Heart right ventricle (tissue), 16 donors: ENCODE data around the gene STYX. TPM values are rescaled to one million over a fixed set of nuclear protein-coding genes. Genes with fewer than 3 reads are reported as not detected.
A peak's percentile ranks its signal among the peaks of the same experiment; 100 is the strongest.

Source experiments
- ATAC-seq, 8 donors: fragments of 200-7000 bp; cut with Tn5 transposase; one replicate each; pipeline ENCODE4 v1.9.1; 2020; ENCODE audit warnings: mild to moderate bottlenecking in 8 of 8, moderate library complexity in 8 of 8, moderate number of reproducible peaks in 1 of 8
- DNase-seq, 2 donors: peaks; one replicate each; pipeline ENCODE4 v3.0.0-alpha.2; 2020
- H3K27ac ChIP-seq, 10 donors: fragments of 200-600 bp; sonication (generic) in 2 of 10; one replicate each; pipeline versions ENCODE4 v1.5.0 to v1.8.0; 2020 to 2022; ENCODE audit warnings: mild to moderate bottlenecking in 3 of 10
- H3K27me3 ChIP-seq, 7 donors: fragments of 200-600 bp; one replicate each; pipeline ENCODE4 v1.8.0; 2021 to 2022; ENCODE audit warnings: mild to moderate bottlenecking in 2 of 7
- H3K36me3 ChIP-seq, 9 donors: fragments of 200-600 bp; sonication (generic) in 1 of 9; one replicate each; pipeline versions ENCODE4 v1.5.0 to v1.8.0; 2020 to 2022; ENCODE audit warnings: mild to moderate bottlenecking in 2 of 9
- H3K4me1 ChIP-seq, 9 donors: fragments of 200-600 bp; sonication (generic) in 1 of 9; one replicate each; pipeline versions ENCODE4 v1.5.0 to v1.8.0; 2020 to 2022; ENCODE audit warnings: mild to moderate bottlenecking in 4 of 9
- H3K4me3 ChIP-seq, 10 donors: fragments of 200-600 bp; sonication (generic) in 2 of 10; one replicate each; pipeline versions ENCODE4 v1.5.0 to v1.8.0; 2020 to 2022; ENCODE audit warnings: mild to moderate bottlenecking in 7 of 10, moderate library complexity in 2 of 10
- H3K9me3 ChIP-seq, 11 donors: fragments of 200-600 bp in 10 of 11; sonication (generic) in 2 of 11; one replicate each; pipeline versions ENCODE4 v1.5.0 to v1.8.0; 2013 to 2022; ENCODE audit warnings: mild to moderate bottlenecking in 2 of 11, control low read depth in 1 of 11, moderate library complexity in 1 of 11
- CTCF ChIP-seq, 9 donors: fragments of 200-600 bp; sonication (generic) in 2 of 9; IDR thresholded peaks; one replicate each; pipeline versions ENCODE4 v1.5.0 to v1.8.0; 2021 to 2022; ENCODE audit warnings: antibody characterized with exemption in 9 of 9, mild to moderate bottlenecking in 5 of 9, moderate library complexity in 1 of 9
- WGBS, 2 donors: extraction: QIAGEN DNeasy Blood & Tissue Kit; methylation state at CpG; one replicate each; pipeline ENCODE4 v1.1.7; 2013; ENCODE audit warnings: inconsistent platforms in 1 of 2; 5-methylcytosine and 5-hydroxymethylcytosine counted together
- intact Hi-C, 10 donors: fragments of 100-400 bp; cut with DNase I; formaldehyde crosslinking; loops; one replicate each; pipeline versions ENCODE4 v1.11.1 to v1.14.2; 2022
- polyA plus RNA-seq, 2 donors: library from polyadenylated mRNA; stranded (reverse); fragments of 200-250 nt; gene quantifications; one replicate each; pipeline ENCODE4 v1.2.3, GENCODE V29; 2013
- total RNA-seq, 10 donors: library from RNA; stranded (reverse); fragmentation: NEBNext Ultra II Directional in 3 of 10; extraction: Animal tissue kit (Norgen Biotek cat#: 25700) in 3 of 10; gene quantifications; one replicate each; pipeline versions ENCODE4 v1.2.1 to v1.2.4, GENCODE V29; 2021 to 2023
- donor health status: Arrhythmogenic right ventricular cardiomyopathy.
- donor health status: ischemic (EF 13 %, LVEDD 7.1; RV severe dilation, severe dysfunction).
- donor health status: healthy with polysubstance abuse.
- donor health status: DM: no; HTN: yes; CAD: no.
- donor health status: DM: no; HTN: no; CAD: no.
- donor health status: ischemic (EF 25% LVEDD 6.9; RV normal size, moderate dysfunction).
- donor health status: ischemic (EF 25% LVEDD 5.7; RV mildly dilated, moderate dysfunction).
- donor health status: healthy.
- donor health status: DM: yes; HTN: yes; CAD: no.
- donor health status: Ischemic cardiomyopathy.
- donor health status: ischemic (EF 35%, LVEDD 5.7; RV mildly dilated, moderate dysfunction).
- donor health status: nonischemic (EF 11% LVEDD 7.7; RV severe dilation, severe dysfunction).
- donor health status: DM: yes; HTN: yes; CAD: no.
- donor health status: PGD.
- donor health status: ischemic (EF 29% LVEDD 5.4; RV normal size, mild dysfunction).
- donor health status: nonischemic (EF 23%, LVEDD 6.1; RV moderate dilation, normal function).

STYX gene
- total and polyA plus RNA-seq, 12 donors: 3.4 to 15.8 (median 13.7) TPM

- Histone ChIP-seq H3K4me1 (peaks cover 0 to 18% (median 11%) of the 10 kb centered on the region in 9 donors), H3K36me3 (peaks cover 0 to 66% (median 12%) of the 10 kb centered on the region in 9 donors), H3K27me3 (no peaks in the 10 kb centered on the region), H3K27ac (peak overlapping the region in 9 of 10 donors; percentile 27 to 94 (median 86)), H3K9me3 (no peaks in the 10 kb centered on the region), H3K4me3 (peak overlapping the region in 8 of 10 donors; percentile 62 to 95 (median 92))
- intact Hi-C loops: loop anchor here in 1 of 10 donors (1.0 kb wide), 1 partner anchor 22 kb away; the partner anchor contains the start of gene PSMC6
- DNase-seq: no peak
- 3 to 5% methylated on average over 8 of the region's 8 CpGs for WGBS, 2 donors
- no peak for ATAC-seq
- TF ChIP-seq CTCF (IDR thresholded peaks at IDR 0.05): no peak
Measured at GRCh38 chr14:52729585-52729924, 411 bp upstream of the STYX start.

GRCh38 chr14:52730709-52731111 is 744 bp downstream of the STYX start:
- H3K36me3 ChIP-seq: peaks cover 0 to 56% (median 11%) of the 10 kb centered on the region in 9 donors
- intact Hi-C loops: loop anchor here in 2 of 10 donors (10.0 kb wide), 1 partner anchor 54 kb away; no protein-coding TSS in a partner anchor
- H3K27me3 ChIP-seq: no peaks in the 10 kb centered on the region
- no peaks in the 10 kb centered on the region for H3K9me3 ChIP-seq
- ATAC-seq: no peak
- no peak for TF ChIP-seq CTCF (IDR thresholded peaks at IDR 0.05)
- H3K4me1 ChIP-seq: peaks cover 0 to 20% (median 13%) of the 10 kb centered on the region in 9 donors
- no peak for DNase-seq
- peak overlapping the region in 9 of 10 donors; percentile 71 to 94 (median 91) for H3K27ac ChIP-seq
- peak overlapping the region; percentile 62 to 95 (median 92) for H3K4me3 ChIP-seq
- 2 to 3% methylated on average over 11 of the region's 11 CpGs for WGBS, 2 donors

GRCh38 chr14:52733824-52734223 is 3.9 kb downstream of the STYX start:
- Histone ChIP-seq H3K9me3 (no peaks in the 10 kb centered on the region), H3K4me1 (peaks cover 2 to 28% (median 21%) of the 10 kb centered on the region in 9 donors), H3K27me3 (no peaks in the 10 kb centered on the region), H3K36me3 (peaks cover 0 to 25% (median 7%) of the 10 kb centered on the region in 9 donors), H3K27ac (no peak overlapping the region), H3K4me3 (no peak overlapping the region)
- WGBS, 2 donors: 93 to 95% methylated on average over 9 of the region's 9 CpGs
- TF ChIP-seq CTCF (IDR thresholded peaks at IDR 0.05): no peak
- ATAC-seq: no peak
- intact Hi-C loops: loop anchor here in 2 of 10 donors (10.0 kb wide), 1 partner anchor 51 kb away; no protein-coding TSS in a partner anchor
- no peak for DNase-seq

- intact Hi-C loops: loop anchor here in 2 of 10 donors (10.0 kb wide), 1 partner anchor 49 kb away; no protein-coding TSS in a partner anchor
- ATAC-seq (no peak), DNase-seq (no peak)
- Histone ChIP-seq H3K27ac (no peak overlapping the region), H3K4me1 (peaks cover 2 to 35% (median 15%) of the 10 kb centered on the region in 9 donors), H3K4me3 (no peak overlapping the region), H3K9me3 (no peaks in the 10 kb centered on the region), H3K27me3 (no peaks in the 10 kb centered on the region), H3K36me3 (peaks cover 0 to 22% (median 5%) of the 10 kb centered on the region in 9 donors)
- 33 to 50% methylated on average over 1 of the region's 1 CpG for WGBS, 2 donors
- TF ChIP-seq CTCF (IDR thresholded peaks at IDR 0.05): no peak
Measured at GRCh38 chr14:52735921-52736489, 6.0 kb downstream of the STYX start.
